ENCODE results near the gene CENPS.

Gene CENPS

GRCh38 chr1:10444248-10444647 lies 14.0 kb downstream of the CENPS start:
- DNase-seq (ENCODE audit: low read depth), result no peak
- H3K4me3 ChIP-seq (ENCODE audit: low read depth, low read length), result no peak overlapping the region
- no peak for TF ChIP-seq CTCF (IDR thresholded peaks at IDR 0.05; ENCODE audit: control insufficient read depth, extremely low read depth, insufficient read depth)

- TF ChIP-seq CTCF (IDR thresholded peaks at IDR 0.05; ENCODE audit: control insufficient read depth, extremely low read depth, insufficient read depth), result no peak
- H3K4me3 ChIP-seq (ENCODE audit: low read depth, low read length), result no peak overlapping the region
- no peak for DNase-seq (ENCODE audit: low read depth)
Measured at GRCh38 chr1:10444795-10445397, 14.7 kb downstream of the CENPS start.

DNA sequence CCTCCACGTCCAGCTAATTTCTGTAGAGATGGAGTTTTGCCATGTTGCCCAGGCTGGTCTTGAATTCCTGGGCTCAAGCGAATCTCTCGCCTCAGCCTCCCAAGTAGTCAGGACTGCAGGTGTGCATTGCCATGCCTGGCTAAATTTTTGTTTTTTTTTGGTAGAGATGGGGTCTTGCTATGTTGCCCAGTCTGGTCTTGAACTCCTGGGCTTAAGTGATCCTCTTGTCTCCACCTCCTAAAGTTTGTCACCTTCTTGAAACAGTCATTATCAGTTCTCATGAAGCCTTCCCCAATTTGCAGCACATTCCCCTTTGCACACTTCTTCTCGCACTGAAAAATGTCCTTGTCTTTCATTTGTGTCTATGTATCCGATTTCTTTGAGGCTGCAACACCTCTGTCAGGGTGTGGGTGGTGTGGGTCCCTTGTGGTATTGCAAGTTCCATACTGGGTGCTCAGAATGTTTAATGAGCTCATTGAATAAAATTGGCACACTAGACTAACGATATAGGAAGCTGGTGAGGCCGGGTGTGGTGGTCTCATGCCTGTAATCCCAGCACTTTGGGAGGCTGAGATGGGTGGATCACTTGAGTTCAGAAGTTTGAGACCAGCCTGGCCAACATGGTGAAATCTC lies 16.7 kb downstream of the CENPS start:
- no peak for TF ChIP-seq CTCF (IDR thresholded peaks at IDR 0.05; ENCODE audit: control insufficient read depth, extremely low read depth, insufficient read depth)
- DNase-seq (ENCODE audit: low read depth), result no peak
- H3K4me3 ChIP-seq (ENCODE audit: low read depth, low read length), result no peak overlapping the region

GRCh38 chr1:10449751-10450150 lies 19.5 kb downstream of the CENPS start, which contains the start of gene CORT:
Gene CORT (plus strand): TSS chr1:10450031. CDS start chr1:10450224, 193 bp downstream.
- TF ChIP-seq CTCF (IDR thresholded peaks at IDR 0.05; ENCODE audit: control insufficient read depth, extremely low read depth, insufficient read depth), result no peak
- no peak within 1 kb of the TSS for H3K4me3 ChIP-seq (ENCODE audit: low read depth, low read length)
- DNase-seq (ENCODE audit: low read depth), result no peak

- no peak for DNase-seq (ENCODE audit: low read depth)
- no peak overlapping the region for H3K4me3 ChIP-seq (ENCODE audit: low read depth, low read length)
- no peak for TF ChIP-seq CTCF (IDR thresholded peaks at IDR 0.05; ENCODE audit: control insufficient read depth, extremely low read depth, insufficient read depth)
Measured at GRCh38 chr1:10450156-10450814, 20.1 kb downstream of the CENPS start.

DNA sequence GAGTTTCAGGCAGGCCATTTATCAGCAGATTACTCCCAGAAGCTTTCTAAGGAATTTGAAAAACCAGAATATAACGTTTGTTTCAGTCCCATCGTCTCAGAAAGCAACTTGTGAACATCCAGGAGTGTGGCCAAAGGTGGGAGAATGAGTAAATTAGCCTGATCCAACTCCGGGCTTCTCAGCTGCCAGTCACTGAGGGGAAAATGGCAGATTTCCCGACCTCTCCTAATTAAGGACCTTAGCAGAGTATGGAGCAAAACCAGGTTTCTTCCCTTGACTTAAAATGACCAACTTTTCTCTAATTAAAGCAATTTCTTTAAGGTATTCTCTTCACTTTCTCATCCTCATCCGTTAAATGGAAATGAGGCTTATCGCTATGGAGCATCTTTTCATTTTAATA lies 20.6 kb downstream of the CENPS start:
- no peak for DNase-seq (ENCODE audit: low read depth)
- TF ChIP-seq CTCF (IDR thresholded peaks at IDR 0.05; ENCODE audit: control insufficient read depth, extremely low read depth, insufficient read depth), result no peak
- H3K4me3 ChIP-seq (ENCODE audit: low read depth, low read length), result no peak overlapping the region

All from LNCaP clone FGC (cell line).